HEK293 (cell line): ENCODE measurements around the gene GPR101.
"Not testable (repeated sequence)": the region's sequence is repeated elsewhere in the genome, so short reads cannot be mapped to it uniquely, and the experiment has no call there.

Experiments
- CTCF ChIA-PET: fragments of 350-600 bp; formaldehyde crosslinking; extraction: SDS; loops from one replicate; lab custom pipeline; 2021; ENCODE audit warnings: antibody characterized with exemption; lab: Yijun Ruan, JAX
- POLR2A ChIA-PET: fragments of 300-600 bp; formaldehyde crosslinking; extraction: SDS; loops from one replicate; lab custom pipeline; 2020; ENCODE audit warnings: antibody characterized with exemption, inconsistent platforms; lab: Yijun Ruan, JAX
- H3K27ac ChIP-seq: fragments of 200-500 bp; sonication (Bioruptor generic); 2 replicates; pipeline ENCODE4 v1.5.1; 2014; ENCODE audit warnings: low read depth, low read length, control low read depth, inconsistent platforms; ENCODE audit errors: extremely low read depth
- H3K36me3 ChIP-seq, 2 experiments: fragments of 200-500 bp in 1 of 2; sonication (Bioruptor generic) in 1 of 2; 1 replicate in 1 of 2; 2 replicates in 1 of 2; pipeline ENCODE4 v1.5.1; 2014 to 2017; ENCODE audit warnings: inconsistent platforms in 2 of 2, low read length in 2 of 2; ENCODE audit not compliant: control insufficient read depth in 2 of 2, insufficient read depth in 1 of 2
- H3K4me1 ChIP-seq: fragments of 200-500 bp; sonication (Bioruptor generic); 2 replicates; pipeline ENCODE4 v1.5.1; 2014; ENCODE audit warnings: mild to moderate bottlenecking, low read length, inconsistent platforms; ENCODE audit not compliant: control insufficient read depth, insufficient read depth
- H3K4me3 ChIP-seq: 2 replicates; pipeline ENCODE4 v1.5.1; 2011; ENCODE audit warnings: low read depth, mild to moderate bottlenecking, control low read depth, low read length, moderate library complexity
- H3K9me3 ChIP-seq: fragments of 200-500 bp; sonication (Bioruptor generic); 2 replicates; pipeline ENCODE4 v1.5.1; 2014; ENCODE audit warnings: low read depth, low read length, inconsistent platforms; ENCODE audit not compliant: control insufficient read depth, insufficient read depth
- ELK4 ChIP-seq: IDR thresholded peaks from 2 replicates; pipeline ENCODE4 v1.6.1; 2011; ENCODE audit warnings: mild to moderate bottlenecking, low read depth, low read length, borderline replicate concordance
- KLF1 ChIP-seq: fragments of 450-650 bp; formaldehyde crosslinking; IDR thresholded peaks from 2 replicates; pipeline ENCODE4 v1.5.1; 2016; ENCODE audit warnings: missing biosample characterization, missing genetic modification characterization
- KLF9 ChIP-seq: fragments of 450-650 bp; formaldehyde crosslinking; IDR thresholded peaks from 2 replicates; pipeline ENCODE4 v1.5.1; 2016; ENCODE audit warnings: missing biosample characterization, missing genetic modification characterization, low read depth
- REST ChIP-seq: fragments of 450-650 bp; formaldehyde crosslinking; IDR thresholded peaks from 2 replicates; pipeline ENCODE4 v1.5.1; 2016; ENCODE audit warnings: missing biosample characterization, missing genetic modification characterization
- TCF7L2 ChIP-seq: IDR thresholded peaks from 2 replicates; pipeline ENCODE4 v1.6.1; 2011; ENCODE audit warnings: low read depth, mild to moderate bottlenecking, inconsistent platforms, low read length, moderate library complexity, borderline replicate concordance
- ZFP69B ChIP-seq: fragments of 450-650 bp; formaldehyde crosslinking; IDR thresholded peaks from 2 replicates; pipeline ENCODE4 v1.5.1; 2016; ENCODE audit warnings: missing biosample characterization, missing genetic modification characterization
- ZNF112 ChIP-seq: fragments of 450-650 bp; formaldehyde crosslinking; IDR thresholded peaks from 2 replicates; pipeline ENCODE4 v1.5.0; 2017; ENCODE audit warnings: missing biosample characterization, missing genetic modification characterization
- ZNF239 ChIP-seq: fragments of 450-650 bp; formaldehyde crosslinking; IDR thresholded peaks from 2 replicates; pipeline ENCODE4 v1.5.1; 2016; ENCODE audit warnings: missing biosample characterization, missing genetic modification characterization
- ZNF248 ChIP-seq: fragments of 450-650 bp; formaldehyde crosslinking; IDR thresholded peaks from 2 replicates; pipeline ENCODE4 v1.5.1; 2017; ENCODE audit warnings: missing biosample characterization, missing genetic modification characterization
- ZNF398 ChIP-seq: fragments of 450-650 bp; formaldehyde crosslinking; IDR thresholded peaks from 2 replicates; pipeline ENCODE4 v1.5.1; 2017; ENCODE audit warnings: missing biosample characterization, missing genetic modification characterization
- ZNF473 ChIP-seq: fragments of 450-650 bp; formaldehyde crosslinking; IDR thresholded peaks from 2 replicates; pipeline ENCODE4 v1.5.1; 2017; ENCODE audit warnings: missing biosample characterization, missing genetic modification characterization
- ZNF514 ChIP-seq: fragments of 450-650 bp; formaldehyde crosslinking; IDR thresholded peaks from 2 replicates; pipeline ENCODE4 v1.5.1; 2016; ENCODE audit warnings: missing biosample characterization, missing genetic modification characterization
- ZNF580 ChIP-seq: fragments of 450-650 bp; formaldehyde crosslinking; IDR thresholded peaks from 2 replicates; pipeline ENCODE4 v1.5.1; 2016; ENCODE audit warnings: missing biosample characterization, missing genetic modification characterization
- ZNF610 ChIP-seq: fragments of 450-650 bp; formaldehyde crosslinking; IDR thresholded peaks from 2 replicates; pipeline ENCODE4 v1.5.1; 2016; ENCODE audit warnings: missing biosample characterization, missing genetic modification characterization, borderline replicate concordance
- ZNF623 ChIP-seq: fragments of 450-650 bp; formaldehyde crosslinking; IDR thresholded peaks from 2 replicates; pipeline ENCODE4 v1.5.1; 2016; ENCODE audit warnings: missing biosample characterization, missing genetic modification characterization
- ZNF639 ChIP-seq: fragments of 450-650 bp; formaldehyde crosslinking; IDR thresholded peaks from 2 replicates; pipeline ENCODE4 v1.5.1; 2016; ENCODE audit warnings: missing biosample characterization, missing genetic modification characterization
- ZNF654 ChIP-seq: fragments of 450-650 bp; formaldehyde crosslinking; IDR thresholded peaks from 2 replicates; pipeline ENCODE4 v1.5.1; 2016; ENCODE audit warnings: low read depth, missing biosample characterization, missing genetic modification characterization
- ZNF664 ChIP-seq: fragments of 450-650 bp; formaldehyde crosslinking; IDR thresholded peaks from 2 replicates; pipeline ENCODE4 v1.5.1; 2016; ENCODE audit warnings: missing biosample characterization, missing genetic modification characterization
- ZSCAN4 ChIP-seq: fragments of 450-650 bp; formaldehyde crosslinking; IDR thresholded peaks from 2 replicates; pipeline ENCODE4 v1.5.1; 2017; ENCODE audit warnings: missing biosample characterization, missing genetic modification characterization
- ZSCAN5A ChIP-seq: fragments of 450-650 bp; formaldehyde crosslinking; IDR thresholded peaks from 2 replicates; pipeline ENCODE4 v1.5.1; 2016; ENCODE audit warnings: missing biosample characterization, missing genetic modification characterization

The GPR101 gene

GRCh38 chrX:137028699-137029098 lies 5.1 kb downstream of the GPR101 start (continued):
- TF ChIP-seq ZNF514 (tag by site-specific recombination) = no peak
- TF ChIP-seq ZNF580 = no peak
- no peak for TF ChIP-seq ZSCAN5A (tag by site-specific recombination)
- no peak for TF ChIP-seq ZNF610 (tag by site-specific recombination)
- TF ChIP-seq, all 188 proteins: peak for 0

GRCh38 chrX:137025930-137026329 lies 7.9 kb downstream of the GPR101 start:
- TF ChIP-seq ZNF654 (tag by site-specific recombination) (no peak), ZNF514 (tag by site-specific recombination) (no peak), ZNF239 (no peak), ZNF623 (no peak), ZNF112 (tag by site-specific recombination) (no peak), KLF9 (tag by site-specific recombination) (no peak), ZNF473 (tag by site-specific recombination) (no peak), ZNF639 (no peak), ZFP69B (tag by site-specific recombination) (no peak), ELK4 (no peak), ZNF398 (tag by site-specific recombination) (no peak), TCF7L2 (no peak), REST (tag by site-specific recombination) (no peak), ZNF248 (tag by site-specific recombination) (no peak), ZSCAN4 (tag by site-specific recombination) (no peak), KLF1 (tag by site-specific recombination) (no peak), ZNF664 (tag by site-specific recombination) (no peak)
- Histone ChIP-seq H3K4me3 (no peak overlapping the region), H3K9me3 (no peaks in the 10 kb centered on the region), H3K36me3 (no peaks in the 10 kb centered on the region), H3K27ac (no peak overlapping the region), H3K4me1 (no peaks in the 10 kb centered on the region)
- CTCF ChIA-PET = interaction anchor here (0.6 to 1.4 kb wide), 2 partner anchors 43 to 72 kb away, joined by 3 to 4 read pairs; no protein-coding TSS in a partner anchor
- POLR2A ChIA-PET = no interaction called here

GRCh38 chrX:137000236-137000635 lies 33.6 kb downstream of the GPR101 start:
- POLR2A ChIA-PET, H3K4me3 ChIP-seq, H3K27ac ChIP-seq, H3K9me3 ChIP-seq, H3K36me3 ChIP-seq, CTCF ChIA-PET, H3K4me1 ChIP-seq: not testable (repeated sequence)
